Measurements from ENCODE around the gene COQ8A.

DNA sequence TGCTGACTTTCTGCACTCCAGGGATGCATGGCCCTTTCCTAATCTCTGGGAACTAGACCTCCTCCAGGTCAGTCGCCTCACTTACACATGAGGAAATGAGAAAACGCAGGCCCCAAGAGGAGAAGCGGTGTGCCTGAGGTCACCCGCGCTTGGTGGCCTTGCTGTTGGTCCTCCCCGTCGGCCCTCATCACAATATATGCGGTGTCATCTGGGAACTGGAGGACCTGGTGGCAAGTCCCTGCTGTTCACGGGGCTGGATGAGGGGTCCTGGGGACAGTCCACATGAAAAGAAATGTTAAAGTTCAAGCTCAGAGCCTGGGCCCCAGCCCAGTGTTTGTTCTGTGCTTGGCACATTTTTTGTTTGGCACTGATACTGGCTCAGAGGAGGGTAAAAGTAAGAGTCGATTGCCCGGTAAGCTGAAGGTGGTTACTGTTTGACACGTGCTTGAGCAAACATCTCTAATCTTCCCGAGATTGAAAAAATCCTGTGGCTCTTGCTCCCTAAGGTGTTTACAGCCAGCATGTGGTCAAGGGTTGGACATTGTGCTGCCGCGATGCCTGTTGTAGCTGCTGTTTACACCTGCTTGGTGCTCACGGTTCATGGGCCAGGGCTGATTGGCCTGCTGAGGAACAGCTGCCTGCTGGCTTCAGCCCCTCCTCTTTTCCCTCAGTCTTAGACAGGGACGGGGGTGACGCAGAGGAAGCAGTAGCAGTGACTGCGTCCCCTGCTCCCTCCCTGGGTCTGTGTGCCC lies 5.2 kb downstream of the COQ8A start:
- TF ChIP-seq TAF1 (IDR thresholded peaks at IDR 0.05; ENCODE audit: low read depth, low read length): no peak
- no peak for TF ChIP-seq POLR2A (IDR thresholded peaks at IDR 0.05; ENCODE audit: low read depth, low read length)
- no peak for TF ChIP-seq POLR2AphosphoS5 (IDR thresholded peaks at IDR 0.05; ENCODE audit: low read depth, low read length)
- no peak for TF ChIP-seq POU2F2 (IDR thresholded peaks at IDR 0.05; ENCODE audit: low read depth, low read length)
